Measurements from ENCODE around the gene BTBD9.
A peak's percentile ranks its signal among the peaks of the same experiment; 100 is the strongest.

BTBD9 gene

GRCh38 chr6:38268342-38268741, 371.4 kb downstream of the BTBD9 start:
- TF ChIP-seq ZNF274 (IDR thresholded peaks at IDR 0.05; ENCODE audit: low read depth, low read length) (no peak), SUZ12 (IDR thresholded peaks at IDR 0.05; ENCODE audit: extremely low read depth, insufficient read depth, insufficient read length) (no peak), YY1 (IDR thresholded peaks at IDR 0.05; ENCODE audit: insufficient read depth, insufficient read length) (no peak)

GRCh38 chr6:38266921-38267354, 372.8 kb downstream of the BTBD9 start:
- no peaks in the 10 kb centered on the region for H3K36me3 ChIP-seq (ENCODE audit: insufficient read depth, insufficient read length, low read length)
- no peaks in the 10 kb centered on the region for H3K4me1 ChIP-seq (ENCODE audit: insufficient read depth, insufficient read length)
- no peaks in the 10 kb centered on the region for H3K27me3 ChIP-seq (ENCODE audit: insufficient read depth, insufficient read length)
- no peak overlapping the region for H3K4me3 ChIP-seq (ENCODE audit: insufficient read length, low read depth)
- no peak overlapping the region for H3K9ac ChIP-seq (ENCODE audit: insufficient read length, low read depth)
- no peaks in the 10 kb centered on the region for H3K9me3 ChIP-seq (ENCODE audit: insufficient read depth, low read length)
- TF ChIP-seq SUZ12 (IDR thresholded peaks at IDR 0.05; ENCODE audit: extremely low read depth, insufficient read depth, insufficient read length), result no peak
- TF ChIP-seq YY1 (IDR thresholded peaks at IDR 0.05; ENCODE audit: insufficient read depth, insufficient read length), result no peak
- TF ChIP-seq ZNF274 (IDR thresholded peaks at IDR 0.05; ENCODE audit: low read depth, low read length), result no peak
- no peak for DNase-seq (ENCODE audit: low read depth, low spot score)

More at GRCh38 chr6:38268342-38268741, 371.4 kb downstream of the BTBD9 start:
- H3K4me1 ChIP-seq (ENCODE audit: insufficient read depth, insufficient read length), result no peaks in the 10 kb centered on the region
- DNase-seq (ENCODE audit: low read depth, low spot score), result no peak
- no peaks in the 10 kb centered on the region for H3K36me3 ChIP-seq (ENCODE audit: insufficient read depth, insufficient read length, low read length)
- no peak overlapping the region for H3K9ac ChIP-seq (ENCODE audit: insufficient read length, low read depth)
- H3K9me3 ChIP-seq (ENCODE audit: insufficient read depth, low read length), result no peaks in the 10 kb centered on the region
- no peaks in the 10 kb centered on the region for H3K27me3 ChIP-seq (ENCODE audit: insufficient read depth, insufficient read length)
- no peak overlapping the region for H3K4me3 ChIP-seq (ENCODE audit: insufficient read length, low read depth)

GRCh38 chr6:38264605-38265004, 375.1 kb downstream of the BTBD9 start:
- DNase-seq (ENCODE audit: low read depth, low spot score), result no peak
- Histone ChIP-seq H3K9ac (ENCODE audit: insufficient read length, low read depth) (no peak overlapping the region), H3K9me3 (ENCODE audit: insufficient read depth, low read length) (no peaks in the 10 kb centered on the region), H3K27me3 (ENCODE audit: insufficient read depth, insufficient read length) (no peaks in the 10 kb centered on the region), H3K4me3 (ENCODE audit: insufficient read length, low read depth) (no peak overlapping the region), H3K36me3 (ENCODE audit: insufficient read depth, insufficient read length, low read length) (no peaks in the 10 kb centered on the region), H3K4me1 (ENCODE audit: insufficient read depth, insufficient read length) (no peaks in the 10 kb centered on the region)
- TF ChIP-seq YY1 (IDR thresholded peaks at IDR 0.05; ENCODE audit: insufficient read depth, insufficient read length) (no peak), ZNF274 (IDR thresholded peaks at IDR 0.05; ENCODE audit: low read depth, low read length) (no peak), SUZ12 (IDR thresholded peaks at IDR 0.05; ENCODE audit: extremely low read depth, insufficient read depth, insufficient read length) (no peak)

- Histone ChIP-seq H3K9ac (ENCODE audit: insufficient read length, low read depth) (no peak overlapping the region), H3K36me3 (ENCODE audit: insufficient read depth, insufficient read length, low read length) (no peaks in the 10 kb centered on the region), H3K9me3 (ENCODE audit: insufficient read depth, low read length) (no peaks in the 10 kb centered on the region), H3K4me1 (ENCODE audit: insufficient read depth, insufficient read length) (no peaks in the 10 kb centered on the region), H3K4me3 (ENCODE audit: insufficient read length, low read depth) (no peak overlapping the region), H3K27me3 (ENCODE audit: insufficient read depth, insufficient read length) (no peaks in the 10 kb centered on the region)
- DNase-seq (ENCODE audit: low read depth, low spot score), result no peak
- TF ChIP-seq ZNF274 (IDR thresholded peaks at IDR 0.05; ENCODE audit: low read depth, low read length) (no peak), SUZ12 (IDR thresholded peaks at IDR 0.05; ENCODE audit: extremely low read depth, insufficient read depth, insufficient read length) (no peak), YY1 (IDR thresholded peaks at IDR 0.05; ENCODE audit: insufficient read depth, insufficient read length) (no peak)
Measured at GRCh38 chr6:38262609-38263008, 377.1 kb downstream of the BTBD9 start.

- H3K27me3 ChIP-seq (ENCODE audit: insufficient read depth, insufficient read length), result no peaks in the 10 kb centered on the region
- no peaks in the 10 kb centered on the region for H3K36me3 ChIP-seq (ENCODE audit: insufficient read depth, insufficient read length, low read length)
- TF ChIP-seq SUZ12 (IDR thresholded peaks at IDR 0.05; ENCODE audit: extremely low read depth, insufficient read depth, insufficient read length), result no peak
- no peak for TF ChIP-seq YY1 (IDR thresholded peaks at IDR 0.05; ENCODE audit: insufficient read depth, insufficient read length)
- TF ChIP-seq ZNF274 (IDR thresholded peaks at IDR 0.05; ENCODE audit: low read depth, low read length), result no peak
- H3K4me1 ChIP-seq (ENCODE audit: insufficient read depth, insufficient read length), result no peaks in the 10 kb centered on the region
- no peak overlapping the region for H3K4me3 ChIP-seq (ENCODE audit: insufficient read length, low read depth)
- no peaks in the 10 kb centered on the region for H3K9me3 ChIP-seq (ENCODE audit: insufficient read depth, low read length)
- no peak overlapping the region for H3K9ac ChIP-seq (ENCODE audit: insufficient read length, low read depth)
- DNase-seq (ENCODE audit: low read depth, low spot score), result peak; percentile 65
Measured at GRCh38 chr6:38262026-38262425, 377.7 kb downstream of the BTBD9 start.

- no peaks in the 10 kb centered on the region for H3K9me3 ChIP-seq (ENCODE audit: insufficient read depth, low read length)
- H3K4me1 ChIP-seq (ENCODE audit: insufficient read depth, insufficient read length), result no peaks in the 10 kb centered on the region
- no peak overlapping the region for H3K4me3 ChIP-seq (ENCODE audit: insufficient read length, low read depth)
- H3K36me3 ChIP-seq (ENCODE audit: insufficient read depth, insufficient read length, low read length), result no peaks in the 10 kb centered on the region
- no peak for DNase-seq (ENCODE audit: low read depth, low spot score)
- H3K27me3 ChIP-seq (ENCODE audit: insufficient read depth, insufficient read length), result no peaks in the 10 kb centered on the region
- TF ChIP-seq YY1 (IDR thresholded peaks at IDR 0.05; ENCODE audit: insufficient read depth, insufficient read length), result no peak
- no peak for TF ChIP-seq SUZ12 (IDR thresholded peaks at IDR 0.05; ENCODE audit: extremely low read depth, insufficient read depth, insufficient read length)
- TF ChIP-seq ZNF274 (IDR thresholded peaks at IDR 0.05; ENCODE audit: low read depth, low read length), result no peak
- no peak overlapping the region for H3K9ac ChIP-seq (ENCODE audit: insufficient read length, low read depth)
Measured at GRCh38 chr6:38261626-38262025, 378.1 kb downstream of the BTBD9 start.

GRCh38 chr6:38259736-38260135, 380.0 kb downstream of the BTBD9 start:
- TF ChIP-seq ZNF274 (IDR thresholded peaks at IDR 0.05; ENCODE audit: low read depth, low read length) (no peak), YY1 (IDR thresholded peaks at IDR 0.05; ENCODE audit: insufficient read depth, insufficient read length) (no peak)
- Histone ChIP-seq H3K9me3 (ENCODE audit: insufficient read depth, low read length) (peaks cover 3% of the 10 kb centered on the region; the same call in 1 of the 2 replicates), H3K36me3 (ENCODE audit: insufficient read depth, insufficient read length, low read length) (no peaks in the 10 kb centered on the region), H3K27me3 (ENCODE audit: insufficient read depth, insufficient read length) (no peaks in the 10 kb centered on the region), H3K9ac (ENCODE audit: insufficient read length, low read depth) (no peak overlapping the region), H3K4me1 (ENCODE audit: insufficient read depth, insufficient read length) (no peaks in the 10 kb centered on the region), H3K4me3 (ENCODE audit: insufficient read length, low read depth) (no peak overlapping the region)
- no peak for DNase-seq (ENCODE audit: low read depth, low spot score)

Measured in NT2/D1 (cell line).